ENCODE measurements around the gene GASK1A. TPM values are rescaled to one million over a fixed set of nuclear protein-coding genes. Genes with fewer than 3 reads are reported as not detected.

Gene GASK1A
- total and polyA plus RNA-seq, 2 experiments from 2014 or later, result 2.6 to 11.1 TPM

DNA sequence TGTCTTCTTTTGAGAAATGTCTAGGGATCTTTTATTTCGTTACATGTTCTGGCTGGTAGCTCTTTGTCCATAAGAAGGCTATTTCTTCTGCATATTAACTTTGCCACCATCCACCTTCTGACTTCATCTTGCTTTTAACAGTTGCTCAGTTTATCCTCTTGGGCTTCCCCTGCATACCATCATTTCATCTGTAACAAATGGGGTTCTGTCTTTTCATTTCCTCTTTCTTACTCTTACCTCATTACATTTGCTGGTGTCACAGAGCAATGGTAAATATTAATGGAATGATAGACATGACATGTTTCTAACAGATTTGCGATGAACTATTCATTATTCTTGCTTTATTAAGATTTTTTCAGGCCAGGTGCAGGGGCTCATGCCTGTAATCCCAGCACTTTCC lies 62.4 kb downstream of the GASK1A start:
- no peak overlapping the region for H2AFZ ChIP-seq
- H3K9me3 Mint-ChIP-seq, result peaks cover 35% of the 10 kb centered on the region
- no peaks in the 10 kb centered on the region for H3K79me2 ChIP-seq (replicated peaks; ENCODE audit: insufficient read depth)
- DNase-seq (ENCODE audit: low spot score) (no peak), ATAC-seq (no peak)
- H3K27me3 Mint-ChIP-seq (ENCODE audit: insufficient read depth, low read depth, poor library complexity), result peaks cover 3% of the 10 kb centered on the region
- no peak overlapping the region for H3K4me3 Mint-ChIP-seq
- peaks cover 42% of the 10 kb centered on the region for H3K36me3 Mint-ChIP-seq (ENCODE audit: low read depth)
- H3K4me1 ChIP-seq (ENCODE audit: insufficient read depth), result no peaks in the 10 kb centered on the region
- no peak overlapping the region for H3K27ac ChIP-seq (ENCODE audit: low read depth)
- TF ChIP-seq, protein P1, sequence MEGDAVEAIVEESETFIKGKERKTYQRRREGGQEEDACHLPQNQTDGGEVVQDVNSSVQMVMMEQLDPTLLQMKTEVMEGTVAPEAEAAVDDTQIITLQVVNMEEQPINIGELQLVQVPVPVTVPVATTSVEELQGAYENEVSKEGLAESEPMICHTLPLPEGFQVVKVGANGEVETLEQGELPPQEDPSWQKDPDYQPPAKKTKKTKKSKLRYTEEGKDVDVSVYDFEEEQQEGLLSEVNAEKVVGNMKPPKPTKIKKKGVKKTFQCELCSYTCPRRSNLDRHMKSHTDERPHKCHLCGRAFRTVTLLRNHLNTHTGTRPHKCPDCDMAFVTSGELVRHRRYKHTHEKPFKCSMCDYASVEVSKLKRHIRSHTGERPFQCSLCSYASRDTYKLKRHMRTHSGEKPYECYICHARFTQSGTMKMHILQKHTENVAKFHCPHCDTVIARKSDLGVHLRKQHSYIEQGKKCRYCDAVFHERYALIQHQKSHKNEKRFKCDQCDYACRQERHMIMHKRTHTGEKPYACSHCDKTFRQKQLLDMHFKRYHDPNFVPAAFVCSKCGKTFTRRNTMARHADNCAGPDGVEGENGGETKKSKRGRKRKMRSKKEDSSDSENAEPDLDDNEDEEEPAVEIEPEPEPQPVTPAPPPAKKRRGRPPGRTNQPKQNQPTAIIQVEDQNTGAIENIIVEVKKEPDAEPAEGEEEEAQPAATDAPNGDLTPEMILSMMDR (conservative IDR thresholded peaks at IDR 0.05; ENCODE audit: low read depth in 2 of 2), result no peak
- TF ChIP-seq, protein P2, sequence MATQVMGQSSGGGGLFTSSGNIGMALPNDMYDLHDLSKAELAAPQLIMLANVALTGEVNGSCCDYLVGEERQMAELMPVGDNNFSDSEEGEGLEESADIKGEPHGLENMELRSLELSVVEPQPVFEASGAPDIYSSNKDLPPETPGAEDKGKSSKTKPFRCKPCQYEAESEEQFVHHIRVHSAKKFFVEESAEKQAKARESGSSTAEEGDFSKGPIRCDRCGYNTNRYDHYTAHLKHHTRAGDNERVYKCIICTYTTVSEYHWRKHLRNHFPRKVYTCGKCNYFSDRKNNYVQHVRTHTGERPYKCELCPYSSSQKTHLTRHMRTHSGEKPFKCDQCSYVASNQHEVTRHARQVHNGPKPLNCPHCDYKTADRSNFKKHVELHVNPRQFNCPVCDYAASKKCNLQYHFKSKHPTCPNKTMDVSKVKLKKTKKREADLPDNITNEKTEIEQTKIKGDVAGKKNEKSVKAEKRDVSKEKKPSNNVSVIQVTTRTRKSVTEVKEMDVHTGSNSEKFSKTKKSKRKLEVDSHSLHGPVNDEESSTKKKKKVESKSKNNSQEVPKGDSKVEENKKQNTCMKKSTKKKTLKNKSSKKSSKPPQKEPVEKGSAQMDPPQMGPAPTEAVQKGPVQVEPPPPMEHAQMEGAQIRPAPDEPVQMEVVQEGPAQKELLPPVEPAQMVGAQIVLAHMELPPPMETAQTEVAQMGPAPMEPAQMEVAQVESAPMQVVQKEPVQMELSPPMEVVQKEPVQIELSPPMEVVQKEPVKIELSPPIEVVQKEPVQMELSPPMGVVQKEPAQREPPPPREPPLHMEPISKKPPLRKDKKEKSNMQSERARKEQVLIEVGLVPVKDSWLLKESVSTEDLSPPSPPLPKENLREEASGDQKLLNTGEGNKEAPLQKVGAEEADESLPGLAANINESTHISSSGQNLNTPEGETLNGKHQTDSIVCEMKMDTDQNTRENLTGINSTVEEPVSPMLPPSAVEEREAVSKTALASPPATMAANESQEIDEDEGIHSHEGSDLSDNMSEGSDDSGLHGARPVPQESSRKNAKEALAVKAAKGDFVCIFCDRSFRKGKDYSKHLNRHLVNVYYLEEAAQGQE (IDR thresholded peaks at IDR 0.05; ENCODE audit: unreplicated experiment), result no peak
- no peak for TF ChIP-seq STAT1 (IDR thresholded peaks at IDR 0.05; ENCODE audit: unreplicated experiment)
- no peak for TF ChIP-seq ZNF331 (CRISPR knock-in tag; IDR thresholded peaks at IDR 0.05; ENCODE audit: low read depth)
- TF ChIP-seq CREB1 (CRISPR knock-in tag; IDR thresholded peaks at IDR 0.05; ENCODE audit: low read depth), result no peak
- TF ChIP-seq, protein P3, sequence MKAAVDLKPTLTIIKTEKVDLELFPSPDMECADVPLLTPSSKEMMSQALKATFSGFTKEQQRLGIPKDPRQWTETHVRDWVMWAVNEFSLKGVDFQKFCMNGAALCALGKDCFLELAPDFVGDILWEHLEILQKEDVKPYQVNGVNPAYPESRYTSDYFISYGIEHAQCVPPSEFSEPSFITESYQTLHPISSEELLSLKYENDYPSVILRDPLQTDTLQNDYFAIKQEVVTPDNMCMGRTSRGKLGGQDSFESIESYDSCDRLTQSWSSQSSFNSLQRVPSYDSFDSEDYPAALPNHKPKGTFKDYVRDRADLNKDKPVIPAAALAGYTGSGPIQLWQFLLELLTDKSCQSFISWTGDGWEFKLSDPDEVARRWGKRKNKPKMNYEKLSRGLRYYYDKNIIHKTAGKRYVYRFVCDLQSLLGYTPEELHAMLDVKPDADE (IDR thresholded peaks at IDR 0.05), result no peak
- no peak for TF ChIP-seq EZH2phosphoT487 (IDR thresholded peaks at IDR 0.05; ENCODE audit: unreplicated experiment)
- TF ChIP-seq ZNF114 (CRISPR knock-in tag; IDR thresholded peaks at IDR 0.05), result no peak
- peaks cover 11% of the 10 kb centered on the region for H3K36me3 ChIP-seq (ENCODE audit: insufficient read depth)
- H3K4me2 ChIP-seq, result no peak overlapping the region
- H3K9me2 ChIP-seq (ENCODE audit: insufficient read depth), result 0 out of 2 replicates have a peak, but pooled peaks cover 5% of the 10 kb centered on the region
- H3K4me1 Mint-ChIP-seq, result no peaks in the 10 kb centered on the region
- no peaks in the 10 kb centered on the region for H3K27me3 ChIP-seq (ENCODE audit: insufficient read depth)
- no peaks in the 10 kb centered on the region for H3F3A ChIP-seq (replicated peaks; ENCODE audit: low read depth)
- H3K4me3 ChIP-seq, result no peak overlapping the region
- no peaks in the 10 kb centered on the region for H4K20me1 ChIP-seq (replicated peaks; ENCODE audit: insufficient read depth)
- H3K27ac Mint-ChIP-seq, result no peak overlapping the region

All from GM23338 (cell line).